ENCODE data around the gene NT5C.
A peak's percentile ranks its signal among the peaks of the same experiment; 100 is the strongest.

NT5C gene

GRCh38 chr17:75090871-75091854, 40.4 kb downstream of the NT5C start:
- DNase-seq = no peak

GRCh38 chr17:75088465-75089417, 42.8 kb downstream of the NT5C start:
- peak; percentile 38 to 42 for DNase-seq

GRCh38 chr17:75087558-75088453, 43.7 kb downstream of the NT5C start, which contains the start of gene SLC16A5:
Gene SLC16A5 (plus strand): TSS chr17:75087954. CDS start chr17:75093637, 5,683 bp downstream.
- peak; percentile 92 to 93 for DNase-seq

GRCh38 chr17:75087182-75087557, 44.4 kb downstream of the NT5C start:
- no peak for DNase-seq

GRCh38 chr17:75086496-75087181, 44.9 kb downstream of the NT5C start:
- DNase-seq = no peak

- no peak for DNase-seq
Observed at GRCh38 chr17:75084039-75084660, 47.4 kb downstream of the NT5C start.

- no peak for DNase-seq
Observed at GRCh38 chr17:75082683-75083082, 48.9 kb downstream of the NT5C start.

- DNase-seq = no peak
Observed at GRCh38 chr17:75081611-75082540, 49.7 kb downstream of the NT5C start.
